Hepatocyte (in vitro differentiated cells): ENCODE measurements around the gene CCM2L. TPM values are rescaled to one million over a fixed set of nuclear protein-coding genes. Genes with fewer than 3 reads are reported as not detected.

Experiments used
- DNase-seq: peaks from one replicate; pipeline ENCODE4 v3.0.0-alpha.2; 2016; ENCODE audit warnings: low spot score
- H2AFZ ChIP-seq: fragments of 200-600 bp; sonication (generic); 2 replicates; pipeline ENCODE4 v1.6.0; 2016; ENCODE audit warnings: antibody characterized with exemption, mild to moderate bottlenecking
- H3K27ac ChIP-seq: fragments of 200-600 bp; sonication (generic); 2 replicates; pipeline ENCODE4 v1.5.1; 2016; ENCODE audit warnings: mild to moderate bottlenecking
- H3K27me3 ChIP-seq: fragments of 200-600 bp; sonication (generic); 2 replicates; pipeline ENCODE4 v1.6.1; 2016
- H3K36me3 ChIP-seq: fragments of 200-600 bp; sonication (generic); replicated peaks from 2 replicates; pipeline ENCODE4 v1.5.1; 2016; ENCODE audit warnings: low read depth; ENCODE audit not compliant: insufficient read depth
- H3K4me1 ChIP-seq: fragments of 200-600 bp; sonication (generic); 2 replicates; pipeline ENCODE4 v1.5.1; 2016; ENCODE audit warnings: mild to moderate bottlenecking, moderate library complexity; ENCODE audit not compliant: insufficient read depth
- H3K4me2 ChIP-seq: fragments of 200-600 bp; sonication (generic); 2 replicates; pipeline ENCODE4 v1.6.0; 2016
- H3K4me3 ChIP-seq: fragments of 200-600 bp; sonication (generic); 2 replicates; pipeline ENCODE4 v1.5.1; 2016; ENCODE audit warnings: mild to moderate bottlenecking
- H3K79me2 ChIP-seq: fragments of 200-600 bp; sonication (generic); 2 replicates; pipeline ENCODE4 v1.6.0; 2017; ENCODE audit warnings: mild to moderate bottlenecking
- H3K9me2 ChIP-seq: fragments of 200-600 bp; sonication (generic); replicated peaks from 2 replicates; pipeline ENCODE4 v1.6.0; 2017; ENCODE audit warnings: mild to moderate bottlenecking; ENCODE audit not compliant: insufficient read depth
- H3K9me3 ChIP-seq: fragments of 200-600 bp; sonication (generic); 2 replicates; pipeline ENCODE4 v1.5.1; 2016; ENCODE audit warnings: low read depth, mild to moderate bottlenecking
- H4K20me1 ChIP-seq: fragments of 200-600 bp; sonication (generic); 2 replicates; pipeline ENCODE4 v1.6.0; 2016; ENCODE audit warnings: mild to moderate bottlenecking; ENCODE audit not compliant: insufficient read depth, poor library complexity, severe bottlenecking
- CTCF ChIP-seq: fragments of 200-600 bp; sonication (generic); IDR thresholded peaks from 2 replicates; pipeline ENCODE4 v1.5.1; 2016; ENCODE audit warnings: antibody characterized with exemption, mild to moderate bottlenecking; ENCODE audit not compliant: poor library complexity
- EZH2 ChIP-seq: fragments of 200-600 bp; sonication (generic); IDR thresholded peaks from 2 replicates; pipeline ENCODE4 v1.6.1; 2016; ENCODE audit warnings: antibody characterized with exemption, mild to moderate bottlenecking, borderline replicate concordance
- EZH2phosphoT487 ChIP-seq: fragments of 200-600 bp; sonication (generic); IDR thresholded peaks from one replicate; pipeline ENCODE4 v1.6.1; 2018; ENCODE audit warnings: antibody characterized with exemption, mild to moderate bottlenecking, low read depth, moderate library complexity; ENCODE audit not compliant: unreplicated experiment, severe bottlenecking
- WGBS: methylation state at CpG from one replicate; pipeline ENCODE4 v1.1.6; 2016; ENCODE audit warnings: low lambda C conversion rate; ENCODE audit errors: missing lambda C conversion rate; 5-methylcytosine and 5-hydroxymethylcytosine counted together
- polyA plus RNA-seq: library from polyadenylated mRNA; unstranded; fragments of >200 nt; fragmentation: Nextera tagmentation; extraction: Ambion mirVana; gene quantifications from 2 replicates; pipeline ENCODE4 v1.2.1, GENCODE V29; 2016
- total RNA-seq: library from RNA; depleted of rRNA; stranded (reverse); fragments of >200 nt; gene quantifications from 2 replicates; pipeline ENCODE4 v1.2.3, GENCODE V29; 2014

CCM2L gene
- total and polyA plus RNA-seq, 2 experiments from 2014 or later, result 0.77 to 1.0 TPM

GRCh38 chr20:32028647-32029372 is 18.6 kb downstream of the CCM2L start:
- peak; percentile 58 for DNase-seq
- Histone ChIP-seq H4K20me1 (no peaks in the 10 kb centered on the region), H3K36me3 (no peaks in the 10 kb centered on the region), H3K27ac (no peak overlapping the region), H3K4me2 (no peak overlapping the region), H3K79me2 (no peaks in the 10 kb centered on the region), H3K9me3 (no peaks in the 10 kb centered on the region), H3K4me3 (no peak overlapping the region), H3K9me2 (no peaks in the 10 kb centered on the region), H3K27me3 (peaks cover 42% of the 10 kb centered on the region), H2AFZ (no peak overlapping the region), H3K4me1 (no peaks in the 10 kb centered on the region)
- TF ChIP-seq CTCF, result no peak
- TF ChIP-seq EZH2, result no peak
- no peak for TF ChIP-seq EZH2phosphoT487
- 41% methylated on average over 12 of the region's 12 CpGs for WGBS

- H3K27ac ChIP-seq, result no peak overlapping the region
- H3K27me3 ChIP-seq, result peaks cover 42% of the 10 kb centered on the region
- H3K36me3 ChIP-seq, result no peaks in the 10 kb centered on the region
- no peak for DNase-seq
- TF ChIP-seq EZH2, result no peak
- no peak for TF ChIP-seq EZH2phosphoT487
- TF ChIP-seq CTCF, result no peak
- no peaks in the 10 kb centered on the region for H3K4me1 ChIP-seq
- WGBS, result 84% methylated on average over 11 of the region's 11 CpGs
- no peaks in the 10 kb centered on the region for H4K20me1 ChIP-seq
- H3K9me2 ChIP-seq, result no peaks in the 10 kb centered on the region
- H2AFZ ChIP-seq, result no peak overlapping the region
- H3K4me3 ChIP-seq, result no peak overlapping the region
- no peaks in the 10 kb centered on the region for H3K79me2 ChIP-seq
- H3K4me2 ChIP-seq, result no peak overlapping the region
- H3K9me3 ChIP-seq, result no peaks in the 10 kb centered on the region
These were observed 19.3 kb downstream of the CCM2L start for GRCh38 chr20:32029561-32029960.

GRCh38 chr20:32031007-32031958 is 21.0 kb downstream of the CCM2L start:
- 22% methylated on average over 52 of the region's 59 CpGs for WGBS
- H2AFZ ChIP-seq, result peak overlapping the region; percentile 34
- H3K27ac ChIP-seq, result no peak overlapping the region
- H3K79me2 ChIP-seq, result no peaks in the 10 kb centered on the region
- peaks cover 43% of the 10 kb centered on the region for H3K27me3 ChIP-seq
- H3K4me2 ChIP-seq, result peak overlapping the region; percentile 74
- H3K9me3 ChIP-seq, result no peaks in the 10 kb centered on the region
- H3K9me2 ChIP-seq, result no peaks in the 10 kb centered on the region
- TF ChIP-seq CTCF (peak; percentile 99), EZH2 (no peak)
- H4K20me1 ChIP-seq, result no peaks in the 10 kb centered on the region
- peak; percentile 93 for DNase-seq
- H3K4me1 ChIP-seq, result no peaks in the 10 kb centered on the region
- H3K36me3 ChIP-seq, result no peaks in the 10 kb centered on the region
- no peak overlapping the region for H3K4me3 ChIP-seq
